Measurements from ENCODE around the gene SLC22A16.
"Not testable (repeated sequence)": the region's sequence is repeated elsewhere in the genome, so short reads cannot be mapped to it uniquely, and the experiment has no call there.

The SLC22A16 gene

GRCh38 chr6:110459137-110459536 lies 17.3 kb downstream of the SLC22A16 start:
- Histone ChIP-seq H3K9me3 (ENCODE audit: insufficient read depth, low read length) (peaks cover 7% of the 10 kb centered on the region; the same call in 1 of the 2 replicates), H3K79me2 (ENCODE audit: insufficient read depth, low read length) (no peaks in the 10 kb centered on the region), H3K36me3 (ENCODE audit: low read length) (no peaks in the 10 kb centered on the region), H3K9ac (ENCODE audit: low read length) (no peak overlapping the region), H3F3A (ENCODE audit: insufficient read depth) (no peaks in the 10 kb centered on the region), H2AFZ (ENCODE audit: low read depth, low read length, severe bottlenecking) (no peak overlapping the region), H3K27ac (ENCODE audit: low read depth, low read length) (no peak overlapping the region), H3K4me3 (ENCODE audit: insufficient read depth, low read length, poor library complexity, severe bottlenecking) (no peak overlapping the region), H3K27me3 (ENCODE audit: low read length) (no peaks in the 10 kb centered on the region), H4K20me1 (ENCODE audit: low read depth, low read length) (no peaks in the 10 kb centered on the region), H3K9me2 (replicated peaks; ENCODE audit: insufficient read depth, low read length) (no peaks in the 10 kb centered on the region), H3K4me2 (ENCODE audit: low read depth, low read length, poor library complexity, severe bottlenecking) (no peak overlapping the region)
- no peak for TF ChIP-seq EZH2phosphoT487 (conservative IDR thresholded peaks at IDR 0.05; ENCODE audit: low read length)
- no peak for TF ChIP-seq CTCF (IDR thresholded peaks at IDR 0.05; ENCODE audit: insufficient read depth, low read length, poor library complexity, severe bottlenecking)

- no peaks in the 10 kb centered on the region for H3K79me2 ChIP-seq (ENCODE audit: insufficient read depth, low read length)
- H3K9ac ChIP-seq (ENCODE audit: low read length), result no peak overlapping the region
- H3K9me3 ChIP-seq (ENCODE audit: insufficient read depth, low read length), result peaks cover 7% of the 10 kb centered on the region; the same call in 1 of the 2 replicates
- H4K20me1 ChIP-seq (ENCODE audit: low read depth, low read length), result no peaks in the 10 kb centered on the region
- no peak overlapping the region for H2AFZ ChIP-seq (ENCODE audit: low read depth, low read length, severe bottlenecking)
- H3K27me3 ChIP-seq (ENCODE audit: low read length), result no peaks in the 10 kb centered on the region
- no peak for TF ChIP-seq EZH2phosphoT487 (conservative IDR thresholded peaks at IDR 0.05; ENCODE audit: low read length)
- no peak for TF ChIP-seq CTCF (IDR thresholded peaks at IDR 0.05; ENCODE audit: insufficient read depth, low read length, poor library complexity, severe bottlenecking)
- no peak overlapping the region for H3K4me3 ChIP-seq (ENCODE audit: insufficient read depth, low read length, poor library complexity, severe bottlenecking)
- H3K36me3 ChIP-seq (ENCODE audit: low read length), result no peaks in the 10 kb centered on the region
- H3K4me2 ChIP-seq (ENCODE audit: low read depth, low read length, poor library complexity, severe bottlenecking), result no peak overlapping the region
- H3K27ac ChIP-seq (ENCODE audit: low read depth, low read length), result no peak overlapping the region
- H3F3A ChIP-seq (ENCODE audit: insufficient read depth), result no peaks in the 10 kb centered on the region
- no peaks in the 10 kb centered on the region for H3K9me2 ChIP-seq (replicated peaks; ENCODE audit: insufficient read depth, low read length)
These were observed 17.9 kb downstream of the SLC22A16 start for GRCh38 chr6:110458476-110458875.

- H4K20me1 ChIP-seq (ENCODE audit: low read depth, low read length); H3K9me3 ChIP-seq (ENCODE audit: insufficient read depth, low read length); H3K4me2 ChIP-seq (ENCODE audit: low read depth, low read length, poor library complexity, severe bottlenecking); H2AFZ ChIP-seq (ENCODE audit: low read depth, low read length, severe bottlenecking); H3F3A ChIP-seq (ENCODE audit: insufficient read depth); H3K4me3 ChIP-seq (ENCODE audit: insufficient read depth, low read length, poor library complexity, severe bottlenecking); H3K27ac ChIP-seq (ENCODE audit: low read depth, low read length); H3K27me3 ChIP-seq (ENCODE audit: low read length); H3K36me3 ChIP-seq (ENCODE audit: low read length); H3K9ac ChIP-seq (ENCODE audit: low read length); H3K79me2 ChIP-seq (ENCODE audit: insufficient read depth, low read length); H3K9me2 ChIP-seq (replicated peaks; ENCODE audit: insufficient read depth, low read length): not testable (repeated sequence)
- peak; percentile 25 for TF ChIP-seq CTCF (IDR thresholded peaks at IDR 0.05; ENCODE audit: insufficient read depth, low read length, poor library complexity, severe bottlenecking)
These were observed 18.7 kb downstream of the SLC22A16 start for GRCh38 chr6:110457567-110458175.

All from SU-DHL-6 (cell line).